Pulmonary artery endothelial cell (primary cell): ENCODE measurements around the gene CYP8B1. TPM values are rescaled to one million over a fixed set of nuclear protein-coding genes. Genes with fewer than 3 reads are reported as not detected.

Experiments
- DNase-seq: peaks from one replicate; pipeline ENCODE4 v3.0.0-alpha.2; 2011; ENCODE audit warnings: low read depth, low spot score
- total RNA-seq: library from RNA; depleted of rRNA; stranded (reverse); fragments of >200 nt; gene quantifications from 2 replicates; pipeline ENCODE4 v1.2.3, GENCODE V29; 2014

CYP8B1 gene, protein sequence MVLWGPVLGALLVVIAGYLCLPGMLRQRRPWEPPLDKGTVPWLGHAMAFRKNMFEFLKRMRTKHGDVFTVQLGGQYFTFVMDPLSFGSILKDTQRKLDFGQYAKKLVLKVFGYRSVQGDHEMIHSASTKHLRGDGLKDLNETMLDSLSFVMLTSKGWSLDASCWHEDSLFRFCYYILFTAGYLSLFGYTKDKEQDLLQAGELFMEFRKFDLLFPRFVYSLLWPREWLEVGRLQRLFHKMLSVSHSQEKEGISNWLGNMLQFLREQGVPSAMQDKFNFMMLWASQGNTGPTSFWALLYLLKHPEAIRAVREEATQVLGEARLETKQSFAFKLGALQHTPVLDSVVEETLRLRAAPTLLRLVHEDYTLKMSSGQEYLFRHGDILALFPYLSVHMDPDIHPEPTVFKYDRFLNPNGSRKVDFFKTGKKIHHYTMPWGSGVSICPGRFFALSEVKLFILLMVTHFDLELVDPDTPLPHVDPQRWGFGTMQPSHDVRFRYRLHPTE
- not detected in 2 replicates for total RNA-seq

DNA sequence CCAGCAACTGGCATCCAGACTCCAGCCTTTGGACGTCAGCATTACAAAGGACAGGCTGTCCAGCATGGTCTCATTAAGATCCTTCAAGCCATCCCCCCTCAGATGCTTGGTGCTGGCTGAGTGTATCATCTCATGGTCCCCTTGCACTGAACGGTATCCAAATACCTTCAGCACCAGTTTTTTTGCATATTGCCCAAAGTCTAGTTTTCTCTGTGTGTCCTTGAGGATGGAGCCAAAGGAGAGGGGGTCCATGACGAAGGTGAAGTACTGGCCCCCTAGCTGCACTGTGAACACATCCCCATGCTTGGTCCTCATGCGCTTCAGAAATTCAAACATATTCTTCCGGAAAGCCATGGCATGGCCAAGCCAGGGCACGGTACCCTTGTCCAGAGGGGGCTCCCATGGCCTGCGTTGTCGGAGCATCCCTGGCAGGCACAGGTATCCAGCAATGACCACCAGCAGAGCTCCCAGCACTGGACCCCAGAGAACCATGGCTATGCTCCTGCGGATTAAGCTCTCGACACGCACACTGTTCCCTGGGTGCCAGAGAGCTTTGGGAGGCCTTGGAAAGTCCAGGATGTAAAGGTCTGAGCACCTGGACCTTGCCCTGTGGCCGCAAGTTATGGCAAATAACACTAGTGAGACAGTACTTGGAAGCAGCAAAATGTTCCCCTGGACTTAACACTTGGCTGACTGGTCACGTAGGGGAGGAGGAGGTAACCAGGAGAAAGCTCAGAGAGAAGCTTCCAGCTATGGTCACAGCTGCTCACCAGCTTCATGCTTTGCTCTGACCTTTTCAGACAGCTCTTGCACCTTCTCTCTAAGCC, at the start of gene CYP8B1:
CYP8B1 (minus strand) TSS at position 555 of the 827 bp plus-strand sequence; CDS start at position 492, 63 bp downstream.
- no peak for DNase-seq

DNA sequence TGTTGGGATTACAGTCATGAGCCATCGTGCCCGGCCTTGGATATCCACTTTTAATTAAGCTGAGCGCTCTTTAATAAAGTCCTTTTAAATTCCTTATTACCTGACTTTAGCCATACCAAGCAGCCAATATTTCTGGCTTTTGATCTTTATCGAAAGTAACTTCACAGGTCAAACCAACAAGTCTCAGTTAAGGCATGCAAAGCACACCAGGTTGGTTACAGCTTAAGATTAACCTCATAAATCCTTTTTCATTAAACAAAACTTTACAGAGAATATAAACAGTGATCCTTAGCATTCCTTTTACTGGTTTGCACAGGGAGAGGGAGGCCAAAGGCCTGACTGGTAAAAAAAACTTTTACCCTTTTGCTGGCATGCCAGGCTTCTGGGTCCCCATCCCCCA, 47.9 kb upstream of the CYP8B1 start:
- no peak for DNase-seq

GRCh38 chr3:42914771-42915515, 39.3 kb upstream of the CYP8B1 start:
- DNase-seq: no peak

GRCh38 chr3:42911551-42911950, 35.9 kb upstream of the CYP8B1 start:
- DNase-seq: no peak

DNA sequence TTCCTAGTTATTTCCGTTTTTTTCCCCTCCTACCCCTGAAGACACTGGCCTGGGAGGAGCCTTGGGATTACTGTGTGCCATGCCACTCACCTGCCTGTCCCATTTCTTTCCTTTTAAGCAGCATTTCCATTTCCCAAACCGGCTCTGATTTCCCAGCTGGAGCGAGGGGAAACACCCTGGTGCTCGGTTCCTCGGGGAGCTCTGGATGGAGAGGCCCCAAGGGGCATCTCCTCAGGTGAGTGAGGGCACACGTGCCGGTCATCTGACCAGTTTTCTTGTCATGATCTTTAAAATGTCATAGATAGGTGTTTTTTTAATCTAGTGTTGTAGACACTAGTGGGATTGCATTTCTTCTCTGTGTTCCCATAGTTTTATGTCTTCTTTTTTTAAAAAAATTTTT, 33.0 kb upstream of the CYP8B1 start:
- no peak for DNase-seq

DNA sequence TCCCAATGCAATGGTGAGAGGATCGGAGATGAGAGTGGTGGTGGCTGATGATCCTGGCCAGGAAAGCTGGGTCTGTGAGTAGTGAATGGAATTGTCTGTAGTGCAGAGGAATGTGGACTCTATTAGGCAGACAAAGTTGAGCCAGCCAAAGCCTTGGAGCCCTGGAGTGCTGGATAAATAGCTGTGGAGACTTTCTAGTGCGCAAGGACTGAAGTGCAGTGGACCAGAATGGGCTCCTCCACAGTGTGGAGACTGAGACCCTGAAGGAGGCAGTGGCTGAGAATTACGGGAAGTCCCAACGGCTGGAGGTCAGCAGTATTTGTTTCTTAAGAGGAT, 31.1 kb upstream of the CYP8B1 start:
- no peak for DNase-seq

GRCh38 chr3:42906070-42906847, 30.6 kb upstream of the CYP8B1 start, which contains the start of gene ZNF662:
ZNF662 (plus strand) TSS chr3:42906142; CDS start chr3:42908115, 1,973 bp downstream.
- no peak for DNase-seq

- no peak for DNase-seq
Observed at GRCh38 chr3:42905740-42906069, 30.0 kb upstream of the CYP8B1 start.

- DNase-seq: no peak
Observed at GRCh38 chr3:42904076-42904475, 28.4 kb upstream of the CYP8B1 start.

GRCh38 chr3:42902257-42902656, 26.6 kb upstream of the CYP8B1 start:
- DNase-seq: no peak

GRCh38 chr3:42901073-42901415, 25.4 kb upstream of the CYP8B1 start:
- no peak for DNase-seq

GRCh38 chr3:42900226-42901072, 24.8 kb upstream of the CYP8B1 start:
- no peak for DNase-seq

GRCh38 chr3:42898896-42899675, 23.4 kb upstream of the CYP8B1 start:
- DNase-seq: no peak

- DNase-seq: no peak
Observed at GRCh38 chr3:42895580-42895868, 19.8 kb upstream of the CYP8B1 start.

DNA sequence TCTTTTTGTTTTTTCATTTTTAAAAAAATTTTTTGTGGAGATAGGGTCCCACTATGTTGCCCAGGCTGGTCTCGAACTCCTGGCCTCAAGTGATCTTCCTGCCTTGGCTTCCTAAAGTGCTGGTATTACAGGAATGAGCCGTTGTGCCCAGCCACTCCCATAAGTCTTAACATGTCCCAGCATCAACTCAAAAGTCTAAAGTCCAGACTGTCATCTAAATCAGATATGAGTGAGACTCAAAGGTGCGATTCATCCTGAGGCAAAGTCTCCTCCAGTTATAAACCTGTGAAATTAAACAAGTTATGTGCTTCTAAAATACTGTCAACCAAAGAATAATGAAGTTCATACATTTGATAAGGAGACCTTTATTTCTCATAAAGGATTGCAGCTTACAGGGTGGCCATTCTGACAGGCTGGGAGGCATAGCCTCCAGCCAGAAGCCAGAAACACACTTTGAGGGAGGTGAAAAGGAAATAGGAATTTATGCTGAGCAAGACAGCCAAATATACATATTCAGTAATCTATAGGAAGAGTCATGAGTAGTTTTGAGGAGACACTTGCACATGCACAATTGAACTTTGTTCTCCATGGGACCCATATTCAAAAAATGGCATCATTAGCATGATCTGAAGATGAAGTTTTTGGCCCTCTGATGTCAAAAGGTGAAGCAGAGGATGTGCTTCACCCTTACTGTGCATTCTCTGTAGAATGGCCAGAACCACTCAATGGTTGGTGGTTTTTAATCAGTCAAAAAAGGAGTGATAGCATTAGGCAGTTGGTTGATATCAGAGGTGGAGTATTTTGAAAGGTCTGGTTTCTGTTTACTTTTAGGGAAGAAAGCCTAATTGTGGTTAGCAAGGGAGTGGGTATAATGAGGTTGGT, 19.3 kb upstream of the CYP8B1 start:
- DNase-seq: no peak

DNA sequence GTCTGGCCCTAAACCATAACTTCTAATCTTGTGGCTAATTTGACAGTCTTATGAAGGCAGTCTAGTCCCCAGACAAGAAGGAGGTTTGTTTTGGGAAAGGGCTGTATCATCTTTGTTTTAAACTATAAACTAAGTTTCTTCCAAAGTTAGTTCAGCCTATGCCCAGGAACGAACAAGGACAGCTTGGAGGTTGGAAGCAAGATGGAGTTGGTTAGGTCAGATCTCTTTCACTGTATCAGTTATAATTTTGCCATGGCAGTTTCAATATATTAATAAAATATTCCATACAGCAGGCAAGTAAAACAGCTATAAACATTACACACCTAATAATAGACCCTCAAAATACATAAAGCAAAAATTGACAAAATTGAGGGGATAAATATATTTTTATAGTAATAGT, 17.1 kb upstream of the CYP8B1 start:
- no peak for DNase-seq

- DNase-seq: no peak
Observed at GRCh38 chr3:42892169-42892568, 16.5 kb upstream of the CYP8B1 start.

- DNase-seq: no peak
Observed at GRCh38 chr3:42891042-42891441, 15.4 kb upstream of the CYP8B1 start.

- no peak for DNase-seq
Observed at GRCh38 chr3:42887084-42887483, 11.4 kb upstream of the CYP8B1 start.
